IgD-negative memory B cell (primary cell): Measurements from ENCODE around the gene RPS8. TPM values are rescaled to one million over a fixed set of nuclear protein-coding genes. Genes with fewer than 3 reads are reported as not detected.
"Not testable (repeated sequence)": the region's sequence is repeated elsewhere in the genome, so short reads cannot be mapped to it uniquely, and the experiment has no call there.

Experiments used
- H3K27ac Mint-ChIP-seq, 3 donors: one replicate each; pipeline ENCODE4 v1.8.0; 2020 to 2022; ENCODE audit warnings: mild to moderate bottlenecking in 3 of 3, mixed read lengths in 3 of 3, moderate library complexity in 1 of 3
- H3K27me3 Mint-ChIP-seq: one replicate; pipeline ENCODE4 v1.8.0; 2021; ENCODE audit warnings: mixed read lengths
- H3K36me3 Mint-ChIP-seq: one replicate; pipeline ENCODE4 v1.8.0; 2020; ENCODE audit warnings: mild to moderate bottlenecking, mixed read lengths
- H3K4me1 Mint-ChIP-seq, 3 donors: one replicate each; pipeline ENCODE4 v1.8.0; 2020 to 2022; ENCODE audit warnings: mixed read lengths in 3 of 3, mild to moderate bottlenecking in 1 of 3
- H3K4me3 Mint-ChIP-seq, 4 donors: one replicate each; pipeline ENCODE4 v1.8.0; 2020 to 2022; ENCODE audit warnings: mild to moderate bottlenecking in 4 of 4, mixed read lengths in 4 of 4, moderate library complexity in 3 of 4
- H3K9me3 Mint-ChIP-seq, 3 donors: one replicate each; pipeline ENCODE4 v1.8.0; 2020 to 2021; ENCODE audit warnings: mixed read lengths in 3 of 3, mild to moderate bottlenecking in 1 of 3
- polyA plus RNA-seq: library from polyadenylated mRNA; unstranded; fragments of 300-500 nt; fragmentation: Illumina TruSeq; gene quantifications from one replicate; pipeline ENCODE4 v1.2.3, GENCODE V29; 2021

Gene RPS8
- polyA plus RNA-seq, 1 donor from 2014 or later: 1,590 TPM

DNA sequence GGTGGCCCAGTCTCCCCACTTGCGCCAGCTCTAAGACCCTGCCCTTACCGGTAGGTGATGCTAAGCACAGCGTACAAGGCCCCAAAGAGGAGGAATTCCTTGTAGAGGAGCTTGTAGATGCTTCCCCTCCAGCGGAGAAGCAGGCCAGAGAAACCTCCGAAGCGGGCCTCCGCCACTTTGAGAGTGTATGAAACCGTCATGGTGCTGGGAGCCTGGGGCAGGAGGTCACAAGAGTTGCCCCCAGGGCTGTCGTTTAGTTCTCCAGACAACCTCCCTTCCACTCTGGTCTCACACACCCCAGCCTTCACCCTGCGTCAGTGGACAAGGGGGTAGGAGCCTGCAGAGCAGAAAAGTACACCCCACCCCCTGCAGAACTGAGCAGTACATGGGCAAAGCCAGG lies 12.2 kb downstream of the RPS8 start:
- Mint-ChIP-seq H3K27me3 (no peaks in the 10 kb centered on the region), H3K4me3 (peak overlapping the region in 1 of 4 donors; percentile 32), H3K9me3 (no peaks in the 10 kb centered on the region), H3K27ac (peak overlapping the region in 1 of 3 donors; percentile 54), H3K36me3 (no peaks in the 10 kb centered on the region), H3K4me1 (peaks cover 20 to 24% (median 21%) of the 10 kb centered on the region in 3 donors)

DNA sequence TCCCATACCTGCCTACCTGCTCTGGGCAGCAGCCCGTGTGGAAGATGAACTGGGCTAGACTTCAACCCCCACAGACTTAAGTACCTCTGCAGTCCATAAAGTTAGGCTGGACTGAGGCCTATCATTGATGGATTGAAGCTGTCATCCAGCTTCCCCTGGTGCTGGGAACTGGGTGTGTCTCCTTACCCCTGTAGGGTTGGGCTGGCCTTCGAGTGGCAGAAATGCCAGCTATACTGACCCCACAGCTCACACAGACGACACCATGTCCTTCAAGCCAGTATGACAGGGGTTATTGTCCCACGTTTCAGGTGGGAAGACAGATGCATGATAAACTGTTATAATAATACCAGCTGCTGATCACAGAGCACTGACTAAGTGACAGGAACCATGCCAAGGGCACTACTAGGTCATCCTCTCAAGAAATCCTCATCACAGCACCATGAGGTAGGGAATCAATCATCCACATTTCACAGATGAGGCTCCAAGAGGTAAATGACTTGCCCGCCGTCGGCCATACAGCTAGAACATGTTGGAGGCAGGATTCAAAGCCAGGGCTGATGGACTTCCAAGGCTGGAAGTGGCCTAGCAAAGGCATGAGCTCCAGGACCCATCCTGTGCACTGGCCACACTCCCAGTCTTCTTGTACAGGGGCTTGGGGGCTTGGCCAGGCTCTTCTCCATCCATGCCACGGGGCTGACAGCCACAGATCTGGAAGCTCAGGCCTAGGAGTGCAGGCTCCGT lies 12.9 kb downstream of the RPS8 start, which contains the start of gene BEST4:
BEST4 (minus strand) TSS at position 51 of the 741 bp plus-strand sequence. CDS start 465 bp downstream, outside the sequence.
- H3K27ac Mint-ChIP-seq: peak within 1 kb of the TSS in 1 of 3 donors; percentile 54
- H3K27me3 Mint-ChIP-seq: no peaks in the 10 kb centered on the region
- H3K4me1 Mint-ChIP-seq: peaks cover 18 to 21% (median 19%) of the 10 kb centered on the region in 3 donors
- peak within 1 kb of the TSS in 3 of 4 donors; percentile 30 to 70 (median 46) for H3K4me3 Mint-ChIP-seq
- H3K9me3 Mint-ChIP-seq: no peaks in the 10 kb centered on the region
- no peaks in the 10 kb centered on the region for H3K36me3 Mint-ChIP-seq

DNA sequence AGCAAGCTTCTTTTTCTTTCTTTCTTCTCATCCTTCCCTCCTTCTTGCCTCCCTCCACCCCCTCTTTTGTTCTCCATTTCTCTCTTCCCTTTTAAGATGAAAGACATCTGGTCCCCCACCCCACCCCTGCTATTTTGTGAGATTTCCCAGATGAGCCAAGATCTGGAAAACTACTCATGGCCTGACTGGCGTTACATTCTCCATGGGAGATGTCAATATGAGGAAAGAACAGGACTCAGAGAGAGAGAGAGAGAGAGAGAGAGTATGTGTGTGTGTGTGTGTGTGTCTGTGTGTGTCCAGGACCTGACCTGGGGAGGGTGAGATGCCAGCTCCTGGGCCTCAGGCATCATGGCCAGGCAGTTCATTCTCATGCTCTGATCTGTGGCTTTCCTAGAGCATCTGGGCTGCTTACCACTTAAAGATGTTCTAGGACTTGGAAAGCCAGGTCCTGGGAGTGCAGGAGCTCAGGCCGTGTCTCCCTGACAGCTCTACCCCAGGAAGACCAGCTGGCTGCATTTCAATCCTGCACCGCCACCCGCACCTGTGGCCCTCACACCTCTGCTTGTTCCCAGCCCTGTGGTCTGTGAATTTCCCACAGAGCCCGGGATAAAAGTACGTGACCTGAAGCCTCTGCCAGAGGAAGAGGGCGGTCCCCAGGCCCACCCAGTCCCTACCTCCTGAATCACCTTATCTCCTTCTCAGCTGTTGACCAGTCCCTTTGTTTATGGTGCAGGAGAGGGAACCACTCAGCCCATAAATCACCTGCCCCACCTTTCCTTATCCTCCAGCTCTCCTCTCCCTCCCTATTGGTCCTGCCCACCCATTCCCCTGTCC lies 15.8 kb downstream of the RPS8 start:
- Mint-ChIP-seq H3K27ac (peak overlapping the region; percentile 18 to 57 (median 26)), H3K4me3 (no peak overlapping the region), H3K4me1 (peaks cover 5% of the 10 kb centered on the region in 3 donors), H3K9me3 (no peaks in the 10 kb centered on the region), H3K36me3 (no peaks in the 10 kb centered on the region), H3K27me3 (no peaks in the 10 kb centered on the region)

DNA sequence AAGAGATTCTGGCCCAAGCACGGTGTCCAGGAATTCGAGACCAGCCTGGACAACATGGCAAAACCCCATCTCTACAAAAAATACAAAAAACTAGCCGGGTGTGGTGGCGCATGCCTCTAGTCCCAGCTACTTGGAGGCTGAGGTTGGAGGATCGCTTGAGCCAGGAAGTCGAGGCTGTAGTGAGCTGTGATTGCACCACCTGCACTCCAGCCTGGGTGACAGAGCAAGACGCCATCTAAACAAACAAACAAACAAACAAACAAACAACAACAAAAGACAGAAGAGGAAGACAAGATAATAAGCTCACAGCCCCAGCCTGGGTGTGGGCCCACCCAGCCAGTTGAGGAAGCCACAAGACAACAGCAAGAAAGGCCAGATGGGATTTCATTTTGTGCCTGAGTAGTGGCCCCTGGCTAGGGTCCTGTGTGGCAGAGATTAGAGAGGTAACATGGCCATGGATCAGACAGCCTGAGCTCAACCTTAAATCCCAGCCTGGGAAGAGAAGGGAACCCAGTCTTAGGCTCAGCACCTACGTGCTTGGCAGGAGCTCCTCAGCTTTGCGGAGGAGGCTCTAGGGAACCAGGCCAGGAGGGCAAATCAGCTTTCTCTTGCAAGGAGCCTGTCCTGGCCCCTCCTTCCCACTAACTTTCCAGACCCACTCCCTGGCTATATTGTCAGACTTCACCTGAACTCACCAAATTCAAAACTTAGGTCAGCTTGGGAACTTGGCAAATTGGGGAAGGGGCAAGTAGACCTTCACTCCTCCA lies 17.6 kb downstream of the RPS8 start:
- Mint-ChIP-seq H3K9me3 (no peaks in the 10 kb centered on the region), H3K36me3 (no peaks in the 10 kb centered on the region), H3K4me1 (peaks cover 0 to 3% (median 2%) of the 10 kb centered on the region in 3 donors), H3K4me3 (no peak overlapping the region), H3K27me3 (no peaks in the 10 kb centered on the region), H3K27ac (peak overlapping the region in 2 of 3 donors; percentile 83 to 85)

DNA sequence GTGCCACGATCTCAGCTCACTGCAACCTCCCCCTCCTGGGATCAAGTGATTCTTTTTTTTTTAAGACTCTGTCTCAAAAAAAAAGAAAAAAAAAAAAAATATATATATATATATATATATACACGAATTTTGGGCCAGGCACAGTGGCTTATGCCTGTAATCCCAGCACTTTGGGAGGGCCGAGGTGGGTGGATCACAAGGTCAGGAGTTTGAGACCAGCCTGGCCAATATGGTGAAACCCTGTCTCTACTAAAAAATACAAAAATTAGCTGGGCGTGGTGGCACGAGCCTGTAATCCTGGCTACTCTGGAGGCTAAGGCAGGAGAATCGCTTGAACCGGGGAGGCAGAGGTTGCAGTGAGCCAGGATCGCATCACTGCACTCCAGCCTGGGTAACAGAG lies 22.5 kb downstream of the RPS8 start:
- H3K27ac Mint-ChIP-seq, H3K36me3 Mint-ChIP-seq, H3K27me3 Mint-ChIP-seq, H3K9me3 Mint-ChIP-seq: not testable (repeated sequence)
- Mint-ChIP-seq H3K4me1 (peaks cover 7 to 16% (median 13%) of the 10 kb centered on the region in 3 donors), H3K4me3 (peak overlapping the region in 1 of 4 donors; percentile 59)

DNA sequence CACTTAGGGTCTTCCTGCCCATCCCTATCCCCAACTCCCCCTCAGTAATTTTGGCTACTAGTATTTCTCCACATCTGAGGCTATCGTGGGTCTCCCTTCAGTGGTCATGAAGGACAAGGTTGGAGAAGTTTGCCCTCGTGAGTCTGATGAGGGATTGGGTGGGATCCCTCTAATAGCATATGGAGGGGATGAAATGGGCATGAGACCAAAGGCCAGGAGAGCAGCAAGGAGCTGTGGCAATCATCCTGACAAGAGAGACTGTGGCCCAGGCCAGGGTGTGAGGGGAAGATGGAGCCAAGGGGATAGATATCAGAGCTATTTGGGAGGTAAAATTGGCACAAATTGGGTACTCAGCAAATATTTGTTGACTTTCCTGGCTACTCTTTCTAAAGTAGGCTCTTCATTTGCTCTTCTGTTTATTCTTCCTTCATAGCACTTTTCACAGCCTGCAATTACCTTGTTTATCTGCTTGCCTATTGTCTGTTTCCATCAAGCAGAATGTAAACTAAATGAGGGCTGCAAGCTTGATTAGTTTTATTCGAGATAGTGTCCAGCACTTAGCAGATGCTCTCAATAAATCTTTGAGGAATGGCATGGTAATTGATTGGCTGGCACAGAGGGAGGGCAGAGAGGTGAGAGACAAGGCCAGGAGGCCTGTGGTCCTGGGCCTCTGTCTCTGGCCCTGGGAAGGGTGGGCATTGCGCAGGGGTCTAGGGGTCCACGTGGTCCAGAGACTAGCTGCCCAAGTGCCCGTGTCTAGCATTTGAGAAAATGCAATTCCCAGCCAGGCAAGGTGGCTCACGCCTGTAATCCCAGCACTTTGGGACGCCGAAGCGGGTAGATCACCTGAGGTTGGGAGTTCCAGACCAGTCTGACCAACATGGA lies 23.4 kb downstream of the RPS8 start:
- Mint-ChIP-seq H3K4me3 (peak overlapping the region in 3 of 4 donors; percentile 38 to 76 (median 59)), H3K4me1 (peaks cover 7 to 17% (median 10%) of the 10 kb centered on the region in 3 donors), H3K27ac (peak overlapping the region in 2 of 3 donors; percentile 18 to 73), H3K27me3 (no peaks in the 10 kb centered on the region), H3K9me3 (no peaks in the 10 kb centered on the region), H3K36me3 (no peaks in the 10 kb centered on the region)

DNA sequence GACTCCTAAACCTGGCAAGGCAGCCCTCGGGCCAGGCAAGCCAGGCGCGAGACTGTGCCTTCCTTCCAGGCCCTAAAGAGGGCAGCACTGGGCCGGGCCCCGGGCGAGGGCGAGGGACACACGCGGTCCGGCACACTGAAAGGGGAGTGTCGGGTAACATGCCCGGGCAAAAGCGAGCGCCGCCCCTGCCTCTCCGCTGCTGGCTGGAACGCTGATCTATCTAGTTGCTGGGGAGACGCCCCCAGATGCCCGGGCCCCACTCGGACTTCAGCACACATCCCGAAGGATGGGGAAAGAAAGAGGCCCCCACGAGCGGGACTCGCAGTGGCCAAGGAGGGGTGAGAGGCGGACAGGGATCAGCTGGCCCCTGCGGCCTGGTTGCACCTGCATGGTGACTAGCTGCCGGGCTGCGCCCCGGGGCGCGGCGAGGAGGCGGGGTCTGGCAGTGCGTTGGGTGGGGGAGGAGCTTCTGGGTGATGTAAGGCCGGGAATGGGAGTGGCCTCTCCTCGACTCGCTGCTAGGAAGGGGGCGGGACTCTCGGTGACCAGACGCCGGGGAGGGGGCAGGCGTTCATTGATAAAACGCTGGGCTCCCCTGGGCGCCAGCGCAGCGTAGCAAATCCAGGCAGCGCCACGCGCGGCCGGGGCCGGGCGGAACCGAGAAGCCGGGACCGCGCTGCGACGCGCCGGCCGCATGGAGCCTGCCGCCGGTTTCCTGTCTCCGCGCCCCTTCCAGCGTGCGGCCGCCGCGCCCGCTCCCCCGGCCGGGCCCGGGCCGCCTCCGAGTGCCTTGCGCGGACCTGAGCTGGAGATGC lies 24.6 kb downstream of the RPS8 start, which contains the start of gene PLK3:
PLK3 (plus strand) TSS at position 608 of the 815 bp plus-strand sequence; CDS start at position 695, 87 bp downstream.
- peak within 1 kb of the TSS; percentile 95 to 99 (median 96) for H3K4me3 Mint-ChIP-seq

DNA sequence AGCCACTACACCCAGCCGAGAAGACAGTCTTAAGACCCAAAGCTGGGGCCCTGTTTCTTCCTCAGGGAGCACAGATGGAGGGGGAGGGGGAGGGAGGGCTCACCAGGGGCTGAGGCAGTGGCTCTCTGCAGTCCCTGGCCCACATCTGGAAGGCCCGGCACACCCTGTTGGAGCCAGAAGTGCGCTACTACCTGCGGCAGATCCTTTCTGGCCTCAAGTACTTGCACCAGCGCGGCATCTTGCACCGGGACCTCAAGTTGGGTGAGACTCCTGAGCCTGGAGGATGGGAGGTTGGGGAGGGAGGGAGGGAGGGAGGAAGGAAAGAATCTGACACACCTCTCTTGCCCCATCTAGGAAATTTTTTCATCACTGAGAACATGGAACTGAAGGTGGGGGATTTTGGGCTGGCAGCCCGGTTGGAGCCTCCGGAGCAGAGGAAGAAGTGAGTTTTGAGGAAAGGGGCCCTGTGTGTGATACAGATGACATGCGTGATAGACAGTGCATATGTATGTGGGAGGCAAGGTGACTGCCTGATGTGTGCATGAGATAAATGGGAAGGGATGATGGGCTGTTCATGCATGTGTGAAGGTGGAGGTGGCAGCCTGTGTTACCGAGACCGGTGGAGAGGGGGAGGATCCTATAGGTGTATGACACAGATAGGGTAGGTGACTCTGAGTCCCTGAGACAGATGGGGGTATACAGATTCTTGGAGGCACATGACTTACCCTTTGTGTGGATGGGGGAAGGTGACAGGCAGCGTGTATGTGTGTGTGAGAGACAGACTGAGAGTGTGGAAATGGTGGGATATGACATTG lies 26.4 kb downstream of the RPS8 start:
- peaks cover 8 to 17% (median 10%) of the 10 kb centered on the region in 3 donors for H3K4me1 Mint-ChIP-seq
- peak overlapping the region; percentile 40 to 81 (median 45) for H3K27ac Mint-ChIP-seq
- H3K36me3 Mint-ChIP-seq: no peaks in the 10 kb centered on the region
- peak overlapping the region; percentile 74 to 94 (median 92) for H3K4me3 Mint-ChIP-seq
- H3K27me3 Mint-ChIP-seq: no peaks in the 10 kb centered on the region
- H3K9me3 Mint-ChIP-seq: no peaks in the 10 kb centered on the region

More for the DNA sequence above, 24.6 kb downstream of the RPS8 start, which contains the start of gene PLK3:
- peak within 1 kb of the TSS; percentile 93 to 100 (median 99) for H3K27ac Mint-ChIP-seq
- no peaks in the 10 kb centered on the region for H3K36me3 Mint-ChIP-seq
- H3K9me3 Mint-ChIP-seq: no peaks in the 10 kb centered on the region
- no peaks in the 10 kb centered on the region for H3K27me3 Mint-ChIP-seq
- peaks cover 7 to 17% (median 10%) of the 10 kb centered on the region in 3 donors for H3K4me1 Mint-ChIP-seq

DNA sequence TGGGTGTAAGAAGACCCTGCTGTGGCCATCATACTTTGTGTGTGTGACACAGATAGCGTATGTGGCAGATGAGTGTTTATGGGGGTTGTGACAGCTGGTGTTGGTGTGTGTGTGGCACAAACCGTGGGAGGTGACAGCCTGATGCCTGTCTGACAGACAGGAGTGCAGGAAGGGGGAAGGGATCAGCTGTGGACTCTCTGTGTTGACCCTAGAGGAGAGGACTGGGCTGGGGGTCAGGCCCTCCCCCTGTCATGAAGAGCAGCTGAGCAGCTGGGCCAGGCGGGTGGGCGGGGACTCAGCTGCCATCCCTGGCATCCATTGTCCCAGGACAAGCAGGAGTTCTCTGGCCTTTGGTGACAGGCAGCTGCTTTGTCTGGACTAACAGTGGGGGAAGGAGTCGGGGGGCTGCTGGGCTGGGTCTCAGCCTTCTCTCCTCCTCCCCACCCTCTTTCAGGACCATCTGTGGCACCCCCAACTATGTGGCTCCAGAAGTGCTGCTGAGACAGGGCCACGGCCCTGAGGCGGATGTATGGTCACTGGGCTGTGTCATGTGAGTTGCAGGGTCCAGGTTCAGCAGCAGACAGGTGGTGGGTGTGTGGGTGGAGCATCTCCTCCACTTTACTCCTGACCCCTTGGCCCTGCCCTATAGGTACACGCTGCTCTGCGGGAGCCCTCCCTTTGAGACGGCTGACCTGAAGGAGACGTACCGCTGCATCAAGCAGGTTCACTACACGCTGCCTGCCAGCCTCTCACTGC lies 27.1 kb downstream of the RPS8 start:
- Mint-ChIP-seq H3K9me3 (no peaks in the 10 kb centered on the region), H3K4me3 (peak overlapping the region; percentile 37 to 91 (median 74)), H3K36me3 (peaks cover under 1% of the 10 kb centered on the region), H3K4me1 (peaks cover 16 to 24% (median 17%) of the 10 kb centered on the region in 3 donors), H3K27me3 (no peaks in the 10 kb centered on the region), H3K27ac (peak overlapping the region; percentile 54 to 88 (median 77))

DNA sequence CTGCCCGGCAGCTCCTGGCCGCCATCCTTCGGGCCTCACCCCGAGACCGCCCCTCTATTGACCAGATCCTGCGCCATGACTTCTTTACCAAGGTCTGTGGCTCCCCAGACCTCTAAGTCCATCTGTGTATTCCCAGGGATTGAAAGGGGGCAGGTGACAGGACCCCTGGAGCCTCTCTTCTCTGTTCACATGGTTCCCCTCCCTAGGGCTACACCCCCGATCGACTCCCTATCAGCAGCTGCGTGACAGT lies 27.6 kb downstream of the RPS8 start:
- Mint-ChIP-seq H3K27ac (peak overlapping the region; percentile 31 to 88 (median 54)), H3K9me3 (no peaks in the 10 kb centered on the region), H3K27me3 (no peaks in the 10 kb centered on the region), H3K36me3 (peaks cover 1% of the 10 kb centered on the region), H3K4me1 (peaks cover 21 to 29% (median 21%) of the 10 kb centered on the region in 3 donors), H3K4me3 (peak overlapping the region; percentile 21 to 81 (median 44))

DNA sequence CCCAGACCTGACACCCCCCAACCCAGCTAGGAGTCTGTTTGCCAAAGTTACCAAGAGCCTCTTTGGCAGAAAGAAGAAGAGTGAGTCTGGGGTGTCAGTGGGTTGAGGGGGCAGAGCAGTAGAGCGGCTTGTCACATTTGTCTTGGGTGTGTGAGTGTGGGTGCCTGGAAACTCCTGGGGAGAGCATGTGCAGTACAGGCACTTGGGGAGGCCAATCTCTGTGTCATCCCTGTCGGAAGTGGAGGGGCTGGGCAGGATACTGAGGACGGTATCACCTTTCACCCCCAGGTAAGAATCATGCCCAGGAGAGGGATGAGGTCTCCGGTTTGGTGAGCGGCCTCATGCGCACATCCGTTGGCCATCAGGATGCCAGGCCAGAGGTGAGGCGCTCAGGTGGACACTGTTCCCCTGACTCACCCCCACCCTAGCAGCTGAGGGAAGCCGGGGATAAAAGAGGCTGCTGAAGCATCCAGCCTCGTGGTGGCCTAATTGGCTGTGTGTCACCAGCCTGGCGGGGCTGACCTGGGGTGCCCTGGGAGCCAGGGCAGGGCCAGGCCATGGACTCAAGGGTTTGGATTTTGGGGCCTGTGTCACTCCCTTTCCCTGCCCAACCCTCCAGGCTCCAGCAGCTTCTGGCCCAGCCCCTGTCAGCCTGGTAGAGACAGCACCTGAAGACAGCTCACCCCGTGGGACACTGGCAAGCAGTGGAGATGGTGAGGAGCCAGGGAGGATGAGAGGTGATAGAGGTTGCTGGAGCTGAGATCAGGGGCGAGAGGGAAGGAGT lies 28.2 kb downstream of the RPS8 start:
- H3K27ac Mint-ChIP-seq: peak overlapping the region in 2 of 3 donors; percentile 74 to 88
- peaks cover 1% of the 10 kb centered on the region for H3K36me3 Mint-ChIP-seq
- peaks cover 21 to 33% (median 23%) of the 10 kb centered on the region in 3 donors for H3K4me1 Mint-ChIP-seq
- no peaks in the 10 kb centered on the region for H3K9me3 Mint-ChIP-seq
- H3K27me3 Mint-ChIP-seq: no peaks in the 10 kb centered on the region
- H3K4me3 Mint-ChIP-seq: peak overlapping the region in 3 of 4 donors; percentile 21 to 47 (median 22)
